IPS-18a (cell line): ENCODE results near the gene CTTN.
"Not testable (repeated sequence)": the region's sequence is repeated elsewhere in the genome, so short reads cannot be mapped to it uniquely, and the experiment has no call there.

Experiments
- H3K27ac ChIP-seq: one replicate; pipeline ENCODE4 v1.5.1; 2013; ENCODE audit warnings: low read length
- H3K27me3 ChIP-seq: one replicate; pipeline ENCODE4 v1.6.1; 2013; ENCODE audit warnings: mild to moderate bottlenecking, low read length; ENCODE audit not compliant: control insufficient read depth, insufficient read depth
- H3K36me3 ChIP-seq: one replicate; pipeline ENCODE4 v1.6.1; 2013; ENCODE audit warnings: low read depth, low read length; ENCODE audit not compliant: control insufficient read depth
- H3K4me1 ChIP-seq: one replicate; pipeline ENCODE4 v1.6.1; 2013; ENCODE audit warnings: low read depth, low read length; ENCODE audit not compliant: control insufficient read depth
- H3K4me3 ChIP-seq: one replicate; pipeline ENCODE4 v1.5.1; 2013; ENCODE audit warnings: low read length
- H3K9ac ChIP-seq: one replicate; pipeline ENCODE4 v1.6.1; 2013; ENCODE audit warnings: mild to moderate bottlenecking, low read length, moderate library complexity
- H3K9me3 ChIP-seq: one replicate; pipeline ENCODE4 v1.6.1; 2013; ENCODE audit warnings: low read depth, low read length; ENCODE audit not compliant: control insufficient read depth

Gene CTTN

GRCh38 chr11:70400643-70401042 lies 2.3 kb downstream of the CTTN start:
- H3K4me3 ChIP-seq: no peak overlapping the region
- H3K27me3 ChIP-seq: no peaks in the 10 kb centered on the region
- no peak overlapping the region for H3K27ac ChIP-seq
- peaks cover 6% of the 10 kb centered on the region for H3K4me1 ChIP-seq
- H3K9ac ChIP-seq: no peak overlapping the region
- H3K36me3 ChIP-seq: peaks cover 12% of the 10 kb centered on the region
- no peaks in the 10 kb centered on the region for H3K9me3 ChIP-seq

DNA sequence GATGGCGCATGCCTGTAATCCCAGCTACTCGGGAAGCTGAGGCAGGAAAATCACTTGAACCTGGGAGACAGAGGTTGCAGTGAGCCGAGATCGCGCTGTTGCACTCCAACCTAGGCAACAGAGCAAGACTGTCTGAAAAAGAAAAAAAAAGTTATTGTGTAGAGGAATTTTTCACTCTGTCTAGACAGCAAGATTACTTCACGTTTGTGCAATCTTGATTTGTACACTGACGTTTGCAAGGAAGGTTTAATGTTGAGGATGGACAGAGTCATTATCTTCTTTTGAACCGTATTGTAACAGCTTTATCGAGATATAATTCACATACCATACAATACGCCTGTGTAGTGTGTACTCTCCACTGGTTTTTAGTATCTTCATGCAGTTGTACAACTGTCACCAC lies 3.7 kb downstream of the CTTN start:
- Histone ChIP-seq H3K9ac (no peak overlapping the region), H3K9me3 (no peaks in the 10 kb centered on the region), H3K4me1 (peaks cover 6% of the 10 kb centered on the region), H3K4me3 (no peak overlapping the region), H3K27ac (no peak overlapping the region), H3K36me3 (peaks cover 15% of the 10 kb centered on the region), H3K27me3 (no peaks in the 10 kb centered on the region)

- H3K36me3 ChIP-seq: peaks cover 22% of the 10 kb centered on the region
- no peak overlapping the region for H3K27ac ChIP-seq
- peaks cover 6% of the 10 kb centered on the region for H3K4me1 ChIP-seq
- H3K4me3 ChIP-seq: no peak overlapping the region
- H3K27me3 ChIP-seq: no peaks in the 10 kb centered on the region
- H3K9me3 ChIP-seq: no peaks in the 10 kb centered on the region
- no peak overlapping the region for H3K9ac ChIP-seq
Observed at GRCh38 chr11:70402685-70403084, 4.4 kb downstream of the CTTN start.

GRCh38 chr11:70404244-70404643 lies 5.9 kb downstream of the CTTN start:
- H3K4me1 ChIP-seq: peaks cover 6% of the 10 kb centered on the region
- no peak overlapping the region for H3K4me3 ChIP-seq
- no peak overlapping the region for H3K9ac ChIP-seq
- H3K27me3 ChIP-seq: no peaks in the 10 kb centered on the region
- H3K36me3 ChIP-seq: peaks cover 36% of the 10 kb centered on the region
- no peak overlapping the region for H3K27ac ChIP-seq
- H3K9me3 ChIP-seq: no peaks in the 10 kb centered on the region

- no peak overlapping the region for H3K4me3 ChIP-seq
- H3K27me3 ChIP-seq: no peaks in the 10 kb centered on the region
- H3K9ac ChIP-seq: no peak overlapping the region
- no peaks in the 10 kb centered on the region for H3K4me1 ChIP-seq
- no peak overlapping the region for H3K27ac ChIP-seq
- no peaks in the 10 kb centered on the region for H3K9me3 ChIP-seq
- peaks cover 52% of the 10 kb centered on the region for H3K36me3 ChIP-seq
Observed at GRCh38 chr11:70405679-70406395, 7.5 kb downstream of the CTTN start.

DNA sequence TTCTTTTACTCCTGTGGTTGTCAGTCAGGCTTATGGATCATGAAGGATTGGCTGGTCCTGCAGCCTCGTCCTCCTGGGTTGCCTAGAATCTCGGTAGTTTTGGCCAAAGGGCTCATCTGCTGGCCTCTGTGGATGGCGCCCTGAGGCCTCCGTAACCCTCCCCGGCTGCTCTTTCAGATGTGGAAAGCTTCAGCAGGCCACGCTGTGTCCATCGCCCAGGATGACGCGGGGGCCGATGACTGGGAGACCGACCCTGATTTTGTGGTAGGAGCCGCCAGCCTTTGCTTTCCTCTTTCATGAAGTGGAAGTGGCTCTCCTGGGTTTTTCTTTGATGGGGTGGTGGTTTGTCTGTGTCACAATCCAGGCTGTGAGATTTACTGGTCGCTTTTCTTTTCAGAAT lies 8.8 kb downstream of the CTTN start:
- peaks cover 65% of the 10 kb centered on the region for H3K36me3 ChIP-seq
- no peak overlapping the region for H3K4me3 ChIP-seq
- H3K9ac ChIP-seq: no peak overlapping the region
- H3K4me1 ChIP-seq: no peaks in the 10 kb centered on the region
- no peaks in the 10 kb centered on the region for H3K27me3 ChIP-seq
- H3K27ac ChIP-seq: no peak overlapping the region
- H3K9me3 ChIP-seq: no peaks in the 10 kb centered on the region

- H3K27ac ChIP-seq: no peak overlapping the region
- peaks cover 69% of the 10 kb centered on the region for H3K36me3 ChIP-seq
- no peaks in the 10 kb centered on the region for H3K4me1 ChIP-seq
- no peaks in the 10 kb centered on the region for H3K27me3 ChIP-seq
- no peaks in the 10 kb centered on the region for H3K9me3 ChIP-seq
- H3K9ac ChIP-seq: no peak overlapping the region
- H3K4me3 ChIP-seq: no peak overlapping the region
Observed at GRCh38 chr11:70407814-70408213, 9.5 kb downstream of the CTTN start.

GRCh38 chr11:70408326-70408725 lies 10.0 kb downstream of the CTTN start:
- H3K9me3 ChIP-seq, H3K27me3 ChIP-seq, H3K9ac ChIP-seq, H3K4me3 ChIP-seq, H3K4me1 ChIP-seq, H3K27ac ChIP-seq: not testable (repeated sequence)
- H3K36me3 ChIP-seq: peaks cover 74% of the 10 kb centered on the region

DNA sequence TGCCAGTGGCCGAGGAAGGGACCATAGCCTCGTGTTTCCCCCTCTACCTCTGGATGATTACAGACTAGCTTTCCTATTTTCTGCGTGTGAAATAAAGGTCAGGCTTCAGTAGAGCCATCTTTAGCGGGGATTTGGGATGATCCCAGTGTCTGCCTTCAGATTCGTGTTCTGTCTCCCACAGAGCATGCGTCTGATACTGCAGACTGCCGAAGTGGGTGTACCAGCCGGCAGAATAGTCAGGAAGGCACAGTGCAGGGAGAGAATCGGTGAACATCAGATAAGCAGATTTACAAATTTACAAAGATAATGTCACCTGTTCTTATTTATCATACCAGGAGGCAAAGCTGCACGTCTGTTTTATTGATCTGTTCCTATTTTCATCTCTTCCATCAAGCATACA lies 11.1 kb downstream of the CTTN start:
- H3K9ac ChIP-seq: no peak overlapping the region
- no peaks in the 10 kb centered on the region for H3K4me1 ChIP-seq
- no peak overlapping the region for H3K27ac ChIP-seq
- H3K4me3 ChIP-seq: no peak overlapping the region
- H3K27me3 ChIP-seq: no peaks in the 10 kb centered on the region
- H3K9me3 ChIP-seq: no peaks in the 10 kb centered on the region
- peaks cover 82% of the 10 kb centered on the region for H3K36me3 ChIP-seq

GRCh38 chr11:70409871-70410270 lies 11.5 kb downstream of the CTTN start:
- peaks cover 87% of the 10 kb centered on the region for H3K36me3 ChIP-seq
- no peaks in the 10 kb centered on the region for H3K27me3 ChIP-seq

GRCh38 chr11:70410276-70411205 lies 12.2 kb downstream of the CTTN start:
- Histone ChIP-seq H3K27ac (no peak overlapping the region), H3K4me3 (no peak overlapping the region), H3K9ac (no peak overlapping the region), H3K4me1 (no peaks in the 10 kb centered on the region), H3K27me3 (no peaks in the 10 kb centered on the region), H3K9me3 (no peaks in the 10 kb centered on the region), H3K36me3 (peaks cover 87% of the 10 kb centered on the region)

More at GRCh38 chr11:70409871-70410270, 11.5 kb downstream of the CTTN start:
- H3K4me1 ChIP-seq: no peaks in the 10 kb centered on the region
- H3K9me3 ChIP-seq: no peaks in the 10 kb centered on the region
- H3K4me3 ChIP-seq: no peak overlapping the region
- H3K27ac ChIP-seq: no peak overlapping the region
- no peak overlapping the region for H3K9ac ChIP-seq
